Right renal cortex interstitium (tissue), 3 donors: ENCODE data around the gene KAT2A. TPM values are rescaled to one million over a fixed set of nuclear protein-coding genes. Genes with fewer than 3 reads are reported as not detected.
"Not testable (repeated sequence)": the region's sequence is repeated elsewhere in the genome, so short reads cannot be mapped to it uniquely, and the experiment has no call there.

ENCODE experiments used
- DNase-seq, 3 donors: peaks; one replicate each; pipeline ENCODE4 v3.0.0-alpha.2; 2013; ENCODE audit warnings: low read depth in 3 of 3, low spot score in 2 of 3
- polyA plus RNA-seq, 3 donors: library from polyadenylated mRNA; unstranded; fragments of 120-200 nt; gene quantifications; one replicate each; pipeline ENCODE4 v1.2.1, GENCODE V29; 2013; ENCODE audit not compliant: insufficient read length in 3 of 3

The KAT2A gene
- 10 to 100 TPM; 52.3 to 57.6 (median 55.0) TPM for polyA plus RNA-seq

DNA sequence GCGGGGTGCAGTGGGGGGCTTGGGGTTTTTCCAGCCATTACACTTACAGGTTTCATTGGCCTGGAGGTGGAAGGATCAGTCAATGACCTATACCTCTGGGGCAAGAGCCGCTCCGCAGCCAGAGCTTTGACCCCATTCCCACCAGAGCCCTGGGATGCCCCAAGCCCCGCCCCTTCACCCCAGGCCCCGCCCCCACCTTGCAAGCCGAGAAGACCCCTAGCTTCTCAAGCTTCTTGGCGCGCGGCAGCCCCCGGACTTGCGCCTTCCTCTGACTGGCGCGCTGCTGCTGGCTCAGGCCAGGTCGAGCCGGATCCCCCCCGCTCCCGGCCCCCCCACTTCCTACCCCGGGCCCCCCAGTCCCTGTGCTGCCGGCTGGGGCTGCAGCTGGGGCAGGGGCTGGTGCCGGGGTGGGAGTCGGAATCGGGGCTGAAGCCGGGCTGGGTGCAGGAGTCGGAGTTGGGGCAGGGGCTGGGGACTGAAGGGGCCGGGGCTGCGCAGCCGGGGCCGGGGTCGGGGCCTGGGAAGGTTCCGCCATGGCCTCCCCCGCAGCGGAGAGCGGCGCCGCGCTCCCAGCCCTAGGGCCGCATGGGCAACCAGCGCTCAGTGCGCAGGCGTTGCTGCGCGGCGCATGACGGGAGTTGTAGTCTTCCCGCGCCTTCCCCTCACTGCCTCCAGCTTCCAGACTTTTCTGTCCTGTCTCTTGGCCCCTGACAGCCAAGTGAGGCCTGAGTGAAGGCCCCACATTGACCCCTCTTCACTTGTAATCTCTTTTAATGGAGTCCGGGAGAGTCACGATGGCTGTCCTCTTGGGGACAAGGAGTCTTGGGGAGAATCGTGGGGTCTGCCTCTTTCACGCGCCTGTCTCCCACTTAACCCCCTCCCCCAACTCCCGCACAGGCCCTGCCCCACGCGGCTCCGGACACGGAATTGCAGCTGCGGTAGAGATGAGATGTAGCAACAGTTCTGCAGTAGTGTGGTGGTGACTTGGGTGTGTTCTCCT is at the start of gene KAT2A:
TSS of gene KAT2A (minus strand) at position 598 of the 1,000 bp plus-strand sequence. CDS start at position 535, 63 bp downstream.
- DNase-seq = peak in 1 of 3 donors; percentile 69

GRCh38 chr17:42169351-42169750 is 48.2 kb upstream of the KAT2A start:
- no peak for DNase-seq

- no peak for DNase-seq
Measured at GRCh38 chr17:42167807-42168206, 46.6 kb upstream of the KAT2A start.

- DNase-seq = no peak
Measured at GRCh38 chr17:42166196-42166763, 45.1 kb upstream of the KAT2A start.

- no peak for DNase-seq
Measured at GRCh38 chr17:42165751-42166150, 44.6 kb upstream of the KAT2A start.

DNA sequence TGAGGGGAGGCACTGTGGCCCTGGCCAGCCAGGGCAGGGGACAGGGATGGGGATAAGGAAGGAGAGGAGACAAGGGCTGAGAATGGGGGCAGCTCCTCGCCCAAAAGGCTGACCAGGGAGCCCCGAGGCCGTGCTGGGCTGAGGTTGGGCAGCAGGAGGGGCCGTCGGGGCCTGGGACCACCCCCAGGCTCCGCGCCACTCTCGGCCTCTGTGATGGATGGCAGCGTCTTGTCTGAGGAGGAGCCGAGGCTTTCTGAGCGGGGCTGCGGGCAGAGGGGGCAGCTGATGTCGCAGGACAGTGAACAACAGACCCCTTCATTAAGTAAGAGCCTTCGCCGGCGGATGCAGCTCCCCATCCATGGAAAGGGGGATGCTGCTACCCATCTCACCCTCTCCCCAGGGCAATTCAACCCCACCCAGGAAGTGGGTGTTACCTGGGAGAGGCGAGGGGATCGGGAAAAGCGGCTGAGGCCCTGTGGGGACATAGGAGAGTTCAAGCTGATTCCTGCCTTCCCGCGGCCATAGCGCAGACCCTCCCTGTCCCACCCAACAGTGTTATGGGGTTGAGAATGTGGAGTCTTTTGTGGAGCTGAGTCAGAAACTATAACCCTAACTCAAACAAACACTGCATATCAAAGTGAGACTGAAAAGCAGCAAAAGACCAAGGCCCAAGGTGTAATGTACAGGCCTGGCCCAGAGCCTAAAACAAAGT is 42.7 kb upstream of the KAT2A start:
- DNase-seq = no peak

GRCh38 chr17:42163113-42163512 is 41.9 kb upstream of the KAT2A start:
- DNase-seq = no peak

GRCh38 chr17:42160531-42160910 is 39.4 kb upstream of the KAT2A start:
- no peak for DNase-seq

DNA sequence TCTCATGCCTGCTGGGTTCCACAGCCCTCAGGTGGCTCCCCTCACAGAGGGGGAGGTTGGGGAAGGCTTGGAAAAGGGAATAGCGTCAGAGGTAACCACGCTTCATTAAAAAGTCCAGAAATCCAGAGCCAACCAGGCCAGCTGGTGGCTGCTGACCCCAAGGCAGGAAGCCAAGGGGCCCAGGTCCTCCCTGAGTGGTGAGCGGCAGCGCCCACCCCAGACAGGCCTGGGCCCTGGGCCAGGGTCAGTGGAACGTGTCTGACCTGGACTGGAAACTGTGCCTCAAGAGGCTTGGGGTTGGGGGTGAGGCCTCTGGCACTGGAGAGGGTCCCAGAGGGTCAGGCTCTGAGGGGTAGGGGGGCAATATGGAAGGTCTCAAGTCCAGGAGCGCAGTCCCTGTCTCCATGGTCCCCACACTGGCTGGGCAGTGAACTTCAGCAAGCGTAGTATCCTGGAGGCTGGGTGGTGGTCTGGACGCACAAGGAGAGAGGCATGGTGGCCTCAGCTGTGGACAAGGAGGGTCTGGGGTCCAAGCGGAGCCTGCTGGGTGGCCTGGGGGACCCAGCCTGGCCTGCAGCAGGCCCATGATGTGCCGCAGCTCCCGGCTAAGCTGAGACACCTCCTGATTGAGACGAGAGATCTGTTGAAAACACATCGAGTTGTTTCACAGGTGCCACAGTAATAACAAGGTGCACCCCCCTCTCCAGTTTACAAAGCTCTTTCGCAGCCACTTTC is 38.8 kb upstream of the KAT2A start:
- DNase-seq = no peak

GRCh38 chr17:42155614-42156045 is 34.5 kb upstream of the KAT2A start:
- no peak for DNase-seq

- no peak for DNase-seq
Measured at GRCh38 chr17:42153919-42154742, 33.0 kb upstream of the KAT2A start.

DNA sequence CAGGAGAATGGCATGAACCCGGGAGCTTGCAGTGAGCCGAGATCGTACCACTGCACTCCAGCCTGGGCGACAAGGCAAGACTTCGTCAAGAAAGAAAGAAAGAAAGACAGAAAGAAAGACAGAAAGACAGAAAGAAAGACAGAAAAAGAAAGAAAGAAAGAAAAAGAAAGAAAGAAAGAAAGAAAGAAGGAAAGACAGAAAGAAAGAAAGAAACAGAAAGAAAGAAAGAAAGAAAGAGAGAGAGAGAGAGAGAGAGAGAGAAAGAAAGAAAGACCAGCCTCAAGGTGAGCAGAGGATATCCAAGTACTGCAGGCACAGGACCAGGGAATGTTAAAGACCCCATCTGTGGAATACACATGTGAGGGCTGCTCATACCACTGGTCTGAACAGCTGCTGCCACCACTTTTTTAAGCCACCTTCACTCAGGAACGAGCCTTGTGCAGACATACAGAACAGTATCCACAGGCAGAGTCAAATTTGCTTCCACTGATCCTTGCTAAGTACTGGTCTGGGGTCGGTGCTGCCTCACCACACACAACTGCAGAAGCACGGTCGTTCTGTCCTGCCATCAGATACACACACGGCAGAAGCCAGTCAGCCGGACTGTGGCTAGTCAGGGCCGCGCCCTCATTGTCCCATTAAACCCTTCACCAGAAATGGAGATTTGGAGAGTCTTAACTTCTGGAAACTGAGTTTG is 25.9 kb upstream of the KAT2A start:
- DNase-seq = no peak

GRCh38 chr17:42143138-42143537 is 22.0 kb upstream of the KAT2A start:
- DNase-seq = not testable (repeated sequence)

DNA sequence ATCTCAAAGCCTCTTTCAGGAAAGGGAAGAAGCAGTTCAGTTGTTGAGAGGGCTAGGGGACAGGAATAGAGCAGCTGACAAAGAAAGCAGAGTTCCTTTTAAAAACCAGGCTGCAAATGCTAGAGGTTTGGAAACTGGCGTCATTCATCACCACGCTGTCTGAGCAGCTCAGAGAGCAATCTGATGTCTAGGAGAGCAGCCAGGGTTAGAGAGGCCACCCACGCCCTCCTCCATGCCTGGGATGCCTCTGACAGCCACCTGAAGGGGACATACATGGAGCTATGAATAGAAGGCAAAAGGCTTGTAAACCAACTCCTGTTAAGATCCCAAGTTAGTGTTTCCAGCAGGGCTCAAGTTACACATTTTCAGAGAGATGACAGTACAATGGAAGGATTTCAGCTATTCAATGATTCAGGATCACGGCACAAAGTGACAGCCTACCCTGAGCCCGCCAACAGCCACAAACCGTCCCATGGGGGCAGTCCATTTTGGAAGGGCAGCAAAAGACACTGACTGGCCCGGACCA is 21.3 kb upstream of the KAT2A start:
- no peak for DNase-seq

DNA sequence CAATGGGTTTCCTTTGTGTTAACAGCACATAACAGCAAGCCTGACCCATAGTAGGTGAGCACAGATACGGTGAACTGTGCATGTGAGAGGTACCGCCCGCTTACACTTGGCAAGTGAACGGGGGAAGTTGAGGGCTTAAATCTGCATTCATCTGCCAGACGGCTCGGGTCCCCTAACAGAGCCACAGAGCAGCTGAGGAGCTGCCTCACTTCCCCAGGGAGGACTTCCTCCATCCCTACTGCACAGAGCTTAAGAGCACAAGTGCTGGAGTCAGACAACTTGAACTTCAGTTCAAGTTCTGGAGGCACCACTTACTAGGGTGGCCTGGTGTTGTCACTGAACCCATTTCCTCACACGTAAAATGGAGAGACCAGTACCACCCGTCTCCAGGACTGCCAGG is 20.2 kb upstream of the KAT2A start:
- DNase-seq = no peak

DNA sequence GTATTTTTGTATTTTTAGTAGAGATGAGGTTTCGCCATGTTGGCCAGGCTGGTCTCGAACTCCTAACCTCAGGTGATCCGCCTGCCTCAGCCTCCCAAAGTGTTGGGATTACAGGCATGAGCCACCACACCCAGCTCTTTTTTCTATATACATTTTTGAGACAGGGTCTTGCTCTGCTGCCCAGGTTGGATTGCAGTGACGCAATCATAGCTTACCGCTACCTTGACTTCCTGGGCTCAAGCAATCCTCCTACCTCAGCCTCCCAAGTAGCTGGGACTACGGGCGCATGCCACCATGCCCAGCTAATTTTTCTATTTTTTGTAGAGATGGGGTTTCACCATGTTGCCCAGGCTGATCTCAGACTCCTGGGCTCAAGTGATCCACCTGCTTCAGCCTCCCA is 19.5 kb upstream of the KAT2A start:
- DNase-seq = not testable (repeated sequence)

DNA sequence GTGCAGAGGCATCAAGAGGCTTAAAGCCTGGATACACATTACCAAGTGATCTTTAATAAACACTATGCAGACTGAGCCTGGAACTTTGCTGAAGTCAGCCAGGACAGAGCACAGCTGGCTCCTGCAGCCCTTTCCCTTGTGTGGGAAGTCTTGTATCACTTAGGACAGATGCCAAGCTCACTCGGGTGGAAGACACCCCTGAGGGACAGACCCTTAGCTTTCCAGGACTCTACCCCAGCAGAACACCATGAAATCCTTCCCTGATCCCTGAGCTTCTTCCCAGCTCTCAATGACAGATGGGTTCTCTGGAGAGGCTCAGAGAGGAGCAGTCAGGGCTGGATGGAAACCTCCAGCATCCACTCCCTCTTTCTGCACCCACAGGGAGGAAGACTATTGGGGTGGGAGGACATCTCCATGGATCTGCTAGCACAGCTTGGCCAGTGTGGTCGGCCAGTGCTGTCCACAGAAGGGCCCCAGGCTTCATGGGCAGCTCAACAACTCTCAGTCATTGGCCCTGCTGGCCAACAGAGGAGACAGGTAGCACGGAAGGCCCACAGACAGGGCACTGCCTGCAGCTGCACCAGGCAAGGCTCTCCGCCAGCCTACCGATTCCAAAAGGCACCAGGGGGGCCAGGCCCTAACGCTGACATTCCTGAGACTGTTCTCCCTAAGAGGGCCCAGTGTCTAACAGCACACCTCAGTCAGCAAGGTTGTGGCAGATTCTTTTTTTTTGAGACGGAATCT is 17.8 kb upstream of the KAT2A start:
- no peak for DNase-seq

GRCh38 chr17:42136654-42137051 is 15.5 kb upstream of the KAT2A start:
- DNase-seq = no peak
